ENCODE measurements around the gene ZBTB1. TPM values are rescaled to one million over a fixed set of nuclear protein-coding genes. Genes with fewer than 3 reads are reported as not detected.

The ZBTB1 gene
- total RNA-seq, 1 experiment from 2014 or later, result 24.7 TPM

DNA sequence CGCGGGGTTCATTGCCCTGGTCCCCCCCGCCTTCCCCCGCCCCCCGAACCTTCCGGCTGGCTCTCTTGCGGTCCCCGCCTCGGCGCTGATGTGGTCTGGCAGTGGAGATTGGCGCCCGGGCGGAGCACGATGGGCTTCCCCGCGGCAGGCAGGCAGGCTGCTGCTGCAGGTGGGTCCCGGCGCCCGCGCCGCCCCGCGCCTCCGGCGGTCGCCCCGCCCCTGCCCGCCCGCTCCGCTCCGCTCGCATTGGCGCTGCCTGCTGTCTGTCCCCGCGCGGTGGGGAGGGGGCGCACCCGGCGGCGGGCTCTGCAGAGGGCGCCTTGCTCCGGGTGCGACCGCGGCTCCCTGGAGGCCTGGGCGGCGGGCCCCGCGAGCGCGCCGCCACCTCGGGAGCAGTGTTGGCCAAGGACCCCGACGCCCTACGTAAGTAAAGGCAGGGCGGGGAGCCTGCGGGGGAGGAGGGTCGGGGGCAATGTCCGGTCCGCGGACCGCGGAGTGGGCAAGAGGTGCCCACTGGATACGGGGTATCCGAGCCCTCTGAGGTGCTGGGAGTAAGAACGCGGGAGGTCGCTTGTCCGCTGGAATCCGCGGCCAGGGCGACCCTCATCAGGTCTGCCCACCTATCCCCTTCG is 39.3 kb upstream of the ZBTB1 start, which contains the start of gene AKAP5:
TSS of gene AKAP5 (plus strand) at position 309 of the 632 bp plus-strand sequence. CDS start 2,896 bp downstream, outside the sequence.
- Mint-ChIP-seq H3K27ac (peak within 1 kb of the TSS; percentile 61), H3K4me3 (peak within 1 kb of the TSS; percentile 80), H3K27me3 (ENCODE audit: low read depth) (peaks cover 3% of the 10 kb centered on the region), H3K4me1 (peaks cover 12% of the 10 kb centered on the region), H3K36me3 (peaks cover 4% of the 10 kb centered on the region), H3K9me3 (no peaks in the 10 kb centered on the region)
- ATAC-seq (peak; percentile 95), DNase-seq (ENCODE audit: low spot score) (peak; percentile 87)
- ChIA-PET CTCF (interaction anchor here (0.7 to 2.5 kb wide), 14 partner anchors 13 to 500 kb away, joined by 3 to 13 read pairs (median 4); no protein-coding TSS in a partner anchor), POLR2A (interaction anchor here (1.0 to 3.1 kb wide), 6 partner anchors 40 to 167 kb away, joined by 3 to 14 read pairs (median 6); partner anchors contain the start of genes MTHFD1 and ZBTB1)
- TF ChIP-seq KAT7 (CRISPR knock-in tag; IDR thresholded peaks at IDR 0.05; ENCODE audit: borderline replicate concordance), result 0 out of 2 replicates have a peak, but pooled peaks have one; percentile 53
- TF ChIP-seq NFYB (CRISPR knock-in tag; conservative IDR thresholded peaks at IDR 0.05; ENCODE audit: low read depth), result peak; percentile 82
- no peak for TF ChIP-seq PRRX2 (CRISPR knock-in tag; IDR thresholded peaks at IDR 0.05)
- TF ChIP-seq, protein P1, sequence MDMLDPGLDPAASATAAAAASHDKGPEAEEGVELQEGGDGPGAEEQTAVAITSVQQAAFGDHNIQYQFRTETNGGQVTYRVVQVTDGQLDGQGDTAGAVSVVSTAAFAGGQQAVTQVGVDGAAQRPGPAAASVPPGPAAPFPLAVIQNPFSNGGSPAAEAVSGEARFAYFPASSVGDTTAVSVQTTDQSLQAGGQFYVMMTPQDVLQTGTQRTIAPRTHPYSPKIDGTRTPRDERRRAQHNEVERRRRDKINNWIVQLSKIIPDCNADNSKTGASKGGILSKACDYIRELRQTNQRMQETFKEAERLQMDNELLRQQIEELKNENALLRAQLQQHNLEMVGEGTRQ (CRISPR knock-in tag; IDR thresholded peaks at IDR 0.05), result peak; percentile 42; the same call in 1 of the 2 replicates
- TF ChIP-seq RELA (CRISPR knock-in tag; IDR thresholded peaks at IDR 0.05; ENCODE audit: borderline replicate concordance), result no peak
- no peak for TF ChIP-seq ATF1 (CRISPR knock-in tag; IDR thresholded peaks at IDR 0.05)
- peak; percentile 73 for TF ChIP-seq SP1 (CRISPR knock-in tag; conservative IDR thresholded peaks at IDR 0.05)
- TF ChIP-seq, protein P2, sequence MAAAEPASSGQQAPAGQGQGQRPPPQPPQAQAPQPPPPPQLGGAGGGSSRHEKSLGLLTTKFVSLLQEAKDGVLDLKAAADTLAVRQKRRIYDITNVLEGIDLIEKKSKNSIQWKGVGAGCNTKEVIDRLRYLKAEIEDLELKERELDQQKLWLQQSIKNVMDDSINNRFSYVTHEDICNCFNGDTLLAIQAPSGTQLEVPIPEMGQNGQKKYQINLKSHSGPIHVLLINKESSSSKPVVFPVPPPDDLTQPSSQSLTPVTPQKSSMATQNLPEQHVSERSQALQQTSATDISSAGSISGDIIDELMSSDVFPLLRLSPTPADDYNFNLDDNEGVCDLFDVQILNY (CRISPR knock-in tag; IDR thresholded peaks at IDR 0.05), result peak; percentile 62; the same call in 1 of the 2 replicates
- peak; percentile 69 for TF ChIP-seq ZNF423 (CRISPR knock-in tag; IDR thresholded peaks at IDR 0.05)
- TF ChIP-seq, protein P3, sequence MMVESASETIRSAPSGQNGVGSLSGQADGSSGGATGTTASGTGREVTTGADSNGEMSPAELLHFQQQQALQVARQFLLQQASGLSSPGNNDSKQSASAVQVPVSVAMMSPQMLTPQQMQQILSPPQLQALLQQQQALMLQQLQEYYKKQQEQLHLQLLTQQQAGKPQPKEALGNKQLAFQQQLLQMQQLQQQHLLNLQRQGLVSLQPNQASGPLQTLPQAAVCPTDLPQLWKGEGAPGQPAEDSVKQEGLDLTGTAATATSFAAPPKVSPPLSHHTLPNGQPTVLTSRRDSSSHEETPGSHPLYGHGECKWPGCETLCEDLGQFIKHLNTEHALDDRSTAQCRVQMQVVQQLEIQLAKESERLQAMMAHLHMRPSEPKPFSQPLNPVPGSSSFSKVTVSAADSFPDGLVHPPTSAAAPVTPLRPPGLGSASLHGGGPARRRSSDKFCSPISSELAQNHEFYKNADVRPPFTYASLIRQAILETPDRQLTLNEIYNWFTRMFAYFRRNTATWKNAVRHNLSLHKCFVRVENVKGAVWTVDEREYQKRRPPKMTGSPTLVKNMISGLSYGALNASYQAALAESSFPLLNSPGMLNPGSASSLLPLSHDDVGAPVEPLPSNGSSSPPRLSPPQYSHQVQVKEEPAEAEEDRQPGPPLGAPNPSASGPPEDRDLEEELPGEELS (CRISPR knock-in tag; IDR thresholded peaks at IDR 0.05), result 0 out of 2 replicates have a peak, but pooled peaks have one; percentile 13
- TF ChIP-seq, protein P4, sequence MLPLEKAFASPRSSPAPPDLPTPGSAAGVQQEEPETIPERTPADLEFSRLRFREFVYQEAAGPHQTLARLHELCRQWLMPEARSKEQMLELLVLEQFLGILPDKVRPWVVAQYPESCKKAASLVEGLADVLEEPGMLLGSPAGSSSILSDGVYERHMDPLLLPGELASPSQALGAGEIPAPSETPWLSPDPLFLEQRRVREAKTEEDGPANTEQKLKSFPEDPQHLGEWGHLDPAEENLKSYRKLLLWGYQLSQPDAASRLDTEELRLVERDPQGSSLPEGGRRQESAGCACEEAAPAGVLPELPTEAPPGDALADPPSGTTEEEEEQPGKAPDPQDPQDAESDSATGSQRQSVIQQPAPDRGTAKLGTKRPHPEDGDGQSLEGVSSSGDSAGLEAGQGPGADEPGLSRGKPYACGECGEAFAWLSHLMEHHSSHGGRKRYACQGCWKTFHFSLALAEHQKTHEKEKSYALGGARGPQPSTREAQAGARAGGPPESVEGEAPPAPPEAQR (CRISPR knock-in tag; IDR thresholded peaks at IDR 0.05), result no peak
- TF ChIP-seq, protein P5, sequence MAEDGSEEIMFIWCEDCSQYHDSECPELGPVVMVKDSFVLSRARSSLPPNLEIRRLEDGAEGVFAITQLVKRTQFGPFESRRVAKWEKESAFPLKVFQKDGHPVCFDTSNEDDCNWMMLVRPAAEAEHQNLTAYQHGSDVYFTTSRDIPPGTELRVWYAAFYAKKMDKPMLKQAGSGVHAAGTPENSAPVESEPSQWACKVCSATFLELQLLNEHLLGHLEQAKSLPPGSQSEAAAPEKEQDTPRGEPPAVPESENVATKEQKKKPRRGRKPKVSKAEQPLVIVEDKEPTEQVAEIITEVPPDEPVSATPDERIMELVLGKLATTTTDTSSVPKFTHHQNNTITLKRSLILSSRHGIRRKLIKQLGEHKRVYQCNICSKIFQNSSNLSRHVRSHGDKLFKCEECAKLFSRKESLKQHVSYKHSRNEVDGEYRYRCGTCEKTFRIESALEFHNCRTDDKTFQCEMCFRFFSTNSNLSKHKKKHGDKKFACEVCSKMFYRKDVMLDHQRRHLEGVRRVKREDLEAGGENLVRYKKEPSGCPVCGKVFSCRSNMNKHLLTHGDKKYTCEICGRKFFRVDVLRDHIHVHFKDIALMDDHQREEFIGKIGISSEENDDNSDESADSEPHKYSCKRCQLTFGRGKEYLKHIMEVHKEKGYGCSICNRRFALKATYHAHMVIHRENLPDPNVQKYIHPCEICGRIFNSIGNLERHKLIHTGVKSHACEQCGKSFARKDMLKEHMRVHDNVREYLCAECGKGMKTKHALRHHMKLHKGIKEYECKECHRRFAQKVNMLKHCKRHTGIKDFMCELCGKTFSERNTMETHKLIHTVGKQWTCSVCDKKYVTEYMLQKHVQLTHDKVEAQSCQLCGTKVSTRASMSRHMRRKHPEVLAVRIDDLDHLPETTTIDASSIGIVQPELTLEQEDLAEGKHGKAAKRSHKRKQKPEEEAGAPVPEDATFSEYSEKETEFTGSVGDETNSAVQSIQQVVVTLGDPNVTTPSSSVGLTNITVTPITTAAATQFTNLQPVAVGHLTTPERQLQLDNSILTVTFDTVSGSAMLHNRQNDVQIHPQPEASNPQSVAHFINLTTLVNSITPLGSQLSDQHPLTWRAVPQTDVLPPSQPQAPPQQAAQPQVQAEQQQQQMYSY (CRISPR knock-in tag; IDR thresholded peaks at IDR 0.05), result peak; percentile 64
- peak; percentile 73; the same call in 1 of the 2 replicates for TF ChIP-seq CREM (CRISPR knock-in tag; IDR thresholded peaks at IDR 0.05)
